ENCODE measurements around the gene FAM98A. TPM values are rescaled to one million over a fixed set of nuclear protein-coding genes. Genes with fewer than 3 reads are reported as not detected.

Gene FAM98A
- total and polyA plus RNA-seq, 7 donors, result 31.6 to 125 (median 54.0) TPM

- no peaks in the 10 kb centered on the region for H3K27me3 ChIP-seq (ENCODE audit: insufficient read depth in 3 of 3, low read length in 2 of 3)
- DNase-seq (no peak), ATAC-seq (no peak)
- H3K9me3 ChIP-seq, result no peaks in the 10 kb centered on the region
- peak overlapping the region; percentile 56 for H3K27ac ChIP-seq
- no peak overlapping the region for H3K4me3 ChIP-seq
- peaks cover 3 to 43% of the 10 kb centered on the region in 2 donors for H3K36me3 ChIP-seq (ENCODE audit: insufficient read depth in 1 of 2, low read depth in 1 of 2)
- WGBS, 3 donors, result 91 to 93% (median 92%) methylated on average over 3 of the region's 3 CpGs
- intact Hi-C loops (cut with DNase I), result no loop called here
- peaks cover 34% of the 10 kb centered on the region for H3K4me1 ChIP-seq
- TF ChIP-seq CTCF (IDR thresholded peaks at IDR 0.05), result no peak
These were observed 39.8 kb downstream of the FAM98A start for GRCh38 chr2:33559328-33559727.

DNA sequence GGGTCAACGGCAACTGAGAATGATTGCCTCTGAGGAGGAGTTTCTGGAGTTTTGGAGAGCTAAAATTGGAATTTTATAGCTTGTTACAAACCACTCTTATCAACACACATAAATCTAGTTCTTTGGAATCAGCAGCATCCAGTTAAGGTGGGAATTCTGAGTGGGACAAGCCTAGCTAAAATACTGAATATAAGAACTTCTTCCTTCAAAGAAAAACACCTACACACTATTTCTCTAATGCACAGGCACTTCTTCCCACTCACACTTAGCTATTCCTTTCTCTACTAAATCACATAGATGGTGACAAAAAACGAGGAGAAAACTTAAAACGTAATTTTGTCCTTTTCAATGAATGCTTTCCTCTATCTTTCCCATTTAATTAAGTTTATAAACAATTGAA is 43.4 kb downstream of the FAM98A start:
- 70 to 73% (median 72%) methylated on average over 3 of the region's 3 CpGs for WGBS, 3 donors
- Histone ChIP-seq H3K36me3 (ENCODE audit: insufficient read depth in 1 of 2, low read depth in 1 of 2) (peaks cover 2 to 38% of the 10 kb centered on the region in 2 donors), H3K4me1 (peaks cover 34% of the 10 kb centered on the region), H3K27me3 (ENCODE audit: insufficient read depth in 3 of 3, low read length in 2 of 3) (no peaks in the 10 kb centered on the region), H3K4me3 (peak overlapping the region; percentile 19), H3K27ac (peak overlapping the region; percentile 73), H3K9me3 (no peaks in the 10 kb centered on the region)
- ATAC-seq, result no peak
- DNase-seq, result no peak
- intact Hi-C loops (cut with DNase I), result no loop called here
- no peak for TF ChIP-seq CTCF (IDR thresholded peaks at IDR 0.05)

- Histone ChIP-seq H3K4me1 (peaks cover 15% of the 10 kb centered on the region), H3K27ac (peak overlapping the region; percentile 33)
- 39 to 57% (median 48%) methylated on average over 1 of the region's 1 CpG for WGBS, 3 donors
These were observed 46.2 kb downstream of the FAM98A start for GRCh38 chr2:33552758-33553461.

GRCh38 chr2:33550206-33550605 is 48.9 kb downstream of the FAM98A start:
- ATAC-seq, result no peak
- Histone ChIP-seq H3K27ac (no peak overlapping the region), H3K4me3 (no peak overlapping the region), H3K36me3 (ENCODE audit: insufficient read depth in 1 of 2, low read depth in 1 of 2) (peaks cover 5 to 52% of the 10 kb centered on the region in 2 donors), H3K27me3 (ENCODE audit: insufficient read depth in 3 of 3, low read length in 2 of 3) (no peaks in the 10 kb centered on the region), H3K9me3 (no peaks in the 10 kb centered on the region), H3K4me1 (peaks cover 7% of the 10 kb centered on the region)
- no peak for TF ChIP-seq CTCF (IDR thresholded peaks at IDR 0.05)
- intact Hi-C loops (cut with DNase I), result no loop called here
- WGBS, 3 donors, result 86 to 90% (median 87%) methylated on average over 3 of the region's 3 CpGs
- no peak for DNase-seq

More at GRCh38 chr2:33552758-33553461, 46.2 kb downstream of the FAM98A start:
- peak; percentile 47 to 76 (median 68) for ATAC-seq
- no peak for DNase-seq
- intact Hi-C loops (cut with DNase I), result no loop called here
- Histone ChIP-seq H3K9me3 (no peaks in the 10 kb centered on the region), H3K4me3 (no peak overlapping the region), H3K36me3 (ENCODE audit: insufficient read depth in 1 of 2, low read depth in 1 of 2) (peaks cover 5 to 46% of the 10 kb centered on the region in 2 donors), H3K27me3 (ENCODE audit: insufficient read depth in 3 of 3, low read length in 2 of 3) (no peaks in the 10 kb centered on the region)
- no peak for TF ChIP-seq CTCF (IDR thresholded peaks at IDR 0.05)

- no peak overlapping the region for H3K27ac ChIP-seq
- no peak for ATAC-seq
These were observed 57.9 kb downstream of the FAM98A start for GRCh38 chr2:33541243-33541642.

More at GRCh38 chr2:33541243-33541642, 57.9 kb downstream of the FAM98A start:
- Histone ChIP-seq H3K36me3 (ENCODE audit: insufficient read depth in 1 of 2, low read depth in 1 of 2) (peaks cover 0 to 43% of the 10 kb centered on the region in 2 donors), H3K9me3 (no peaks in the 10 kb centered on the region), H3K27me3 (ENCODE audit: insufficient read depth in 3 of 3, low read length in 2 of 3) (no peaks in the 10 kb centered on the region), H3K4me3 (no peak overlapping the region), H3K4me1 (no peaks in the 10 kb centered on the region)
- intact Hi-C loops (cut with DNase I), result no loop called here
- TF ChIP-seq CTCF (IDR thresholded peaks at IDR 0.05), result no peak
- WGBS, 3 donors, result 34 to 60% (median 51%) methylated on average over 4 of the region's 4 CpGs
- no peak for DNase-seq

All from psoas muscle (tissue), 8 donors.